Coronary artery (tissue), 2 donors: ENCODE measurements around the gene IRF5.
"Not testable (repeated sequence)": the region's sequence is repeated elsewhere in the genome, so short reads cannot be mapped to it uniquely, and the experiment has no call there.

Experiments used
- DNase-seq: peaks from one replicate; pipeline ENCODE4 v3.0.0-alpha.2; 2017; ENCODE audit warnings: low spot score
- H3K27ac ChIP-seq, 2 donors: fragments of 200-600 bp; sonication (generic); one replicate each; pipeline ENCODE4 v1.5.1; 2016 to 2019
- H3K4me3 ChIP-seq: fragments of 200-600 bp; sonication (generic); 2 replicates; pipeline ENCODE4 v1.5.1; 2016; ENCODE audit warnings: mild to moderate bottlenecking, moderate library complexity
- CTCF ChIP-seq: fragments of 200-600 bp; sonication (generic); IDR thresholded peaks from one replicate; pipeline ENCODE4 v1.5.1; 2019; ENCODE audit warnings: antibody characterized with exemption

IRF5 gene

GRCh38 chr7:128938544-128939074, 882 bp downstream of the IRF5 start:
- H3K4me3 ChIP-seq = peak overlapping the region; percentile 83
- peak overlapping the region in 1 of 2 donors; percentile 79 for H3K27ac ChIP-seq
- TF ChIP-seq CTCF = no peak
- no peak for DNase-seq

- DNase-seq = no peak
- Histone ChIP-seq H3K27ac (peak overlapping the region in 1 of 2 donors; percentile 79), H3K4me3 (peak overlapping the region; percentile 83)
- no peak for TF ChIP-seq CTCF
Measured at GRCh38 chr7:128939075-128939860, 1.5 kb downstream of the IRF5 start.

GRCh38 chr7:128939861-128940410, 2.2 kb downstream of the IRF5 start:
- Histone ChIP-seq H3K27ac (peak overlapping the region in 1 of 2 donors; percentile 79), H3K4me3 (peak overlapping the region; percentile 83)
- no peak for TF ChIP-seq CTCF
- DNase-seq = no peak

- Histone ChIP-seq H3K4me3 (peak overlapping the region; percentile 83), H3K27ac (peak overlapping the region in 1 of 2 donors; percentile 79)
- TF ChIP-seq CTCF = no peak
- no peak for DNase-seq
Measured at GRCh38 chr7:128940494-128941322, 3.0 kb downstream of the IRF5 start.

GRCh38 chr7:128941323-128941890, 3.7 kb downstream of the IRF5 start:
- TF ChIP-seq CTCF = no peak
- H3K4me3 ChIP-seq = peak overlapping the region; percentile 83
- peak overlapping the region in 1 of 2 donors; percentile 57 for H3K27ac ChIP-seq
- no peak for DNase-seq

- no peak overlapping the region for H3K27ac ChIP-seq
- no peak for DNase-seq
- no peak for TF ChIP-seq CTCF
- no peak overlapping the region for H3K4me3 ChIP-seq
Measured at GRCh38 chr7:128941946-128942526, 4.3 kb downstream of the IRF5 start.

- H3K4me3 ChIP-seq, H3K27ac ChIP-seq, DNase-seq: not testable (repeated sequence)
Measured at GRCh38 chr7:128943251-128943650, 5.5 kb downstream of the IRF5 start.
